HepG2 (cell line): ENCODE data around the gene CBX2. TPM values are rescaled to one million over a fixed set of nuclear protein-coding genes. Genes with fewer than 3 reads are reported as not detected.

Experiments used
- CHD4 ChIP-seq: fragments of 200-600 bp; sonication (generic); IDR thresholded peaks from 2 replicates; pipeline ENCODE4 v1.7.0; 2017; ENCODE audit warnings: mild to moderate bottlenecking, low read length, borderline replicate concordance
- KDM2A ChIP-seq: sonication (generic); formaldehyde crosslinking; IDR thresholded peaks from 2 replicates; pipeline ENCODE4 v1.4.0; 2020; ENCODE audit warnings: low read depth, missing genetic modification reagents, borderline replicate concordance
- KDM4B ChIP-seq: sonication (generic); formaldehyde crosslinking; IDR thresholded peaks from 2 replicates; pipeline ENCODE4 v1.4.0; 2020; ENCODE audit warnings: missing genetic modification reagents
- MED13 ChIP-seq: sonication (generic); formaldehyde crosslinking; IDR thresholded peaks from 2 replicates; pipeline ENCODE4 v1.5.0; 2020; ENCODE audit warnings: missing genetic modification reagents
- NFYC ChIP-seq: IDR thresholded peaks from 2 replicates; pipeline ENCODE4 v1.6.1; 2016; ENCODE audit warnings: missing genetic modification reagents, missing compliant biosample characterization
- POLR2AphosphoS5 ChIP-seq: IDR thresholded peaks from 2 replicates; pipeline ENCODE4 v1.6.1; 2012; ENCODE audit warnings: low read depth, low read length
- RXRA ChIP-seq: sonication (generic); formaldehyde crosslinking; IDR thresholded peaks from 2 replicates; pipeline ENCODE4 v1.5.1; 2020; ENCODE audit warnings: missing genetic modification reagents
- SNAPC2 ChIP-seq: sonication (generic); formaldehyde crosslinking; IDR thresholded peaks from 2 replicates; pipeline ENCODE4 v1.8.1; 2022; ENCODE audit warnings: mild to moderate bottlenecking, missing genetic modification reagents
- TERF1 ChIP-seq: sonication (generic); formaldehyde crosslinking; IDR thresholded peaks from 2 replicates; pipeline ENCODE4 v1.8.0; 2022; ENCODE audit warnings: mild to moderate bottlenecking, missing genetic modification reagents, moderate library complexity
- TFDP2 ChIP-seq: sonication (generic); formaldehyde crosslinking; IDR thresholded peaks from 2 replicates; pipeline ENCODE4 v1.4.0; 2020; ENCODE audit warnings: missing genetic modification reagents
- YY1 ChIP-seq: IDR thresholded peaks from 2 replicates; pipeline ENCODE4 v1.6.1; 2011; ENCODE audit warnings: low read length, low read depth, moderate library complexity, mild to moderate bottlenecking; ENCODE audit not compliant: insufficient read depth, insufficient replicate concordance
- ZBTB1 ChIP-seq: sonication (generic); formaldehyde crosslinking; IDR thresholded peaks from 2 replicates; pipeline ENCODE4 v1.4.0; 2020; ENCODE audit warnings: missing genetic modification reagents, borderline replicate concordance
- ZBTB10 ChIP-seq: sonication (generic); formaldehyde crosslinking; IDR thresholded peaks from 2 replicates; pipeline ENCODE4 v1.4.0; 2020; ENCODE audit warnings: missing genetic modification reagents, borderline replicate concordance
- ZFY ChIP-seq: sonication (generic); formaldehyde crosslinking; IDR thresholded peaks from 2 replicates; pipeline ENCODE4 v1.4.0; 2020; ENCODE audit warnings: missing genetic modification reagents
- ZNF30 ChIP-seq: sonication (generic); formaldehyde crosslinking; IDR thresholded peaks from 2 replicates; pipeline ENCODE4 v1.5.0; 2020; ENCODE audit warnings: mild to moderate bottlenecking, missing genetic modification reagents
- ZNF354B ChIP-seq: sonication (generic); formaldehyde crosslinking; IDR thresholded peaks from 2 replicates; pipeline ENCODE4 v1.8.0; 2022; ENCODE audit warnings: mild to moderate bottlenecking, missing genetic modification reagents
- ZNF496 ChIP-seq: sonication (generic); formaldehyde crosslinking; IDR thresholded peaks from 2 replicates; pipeline ENCODE4 v1.8.1; 2023; ENCODE audit warnings: mild to moderate bottlenecking, moderate library complexity, missing genetic modification reagents; ENCODE audit not compliant: insufficient replicate concordance
- ZNF614 ChIP-seq: IDR thresholded peaks from 2 replicates; pipeline ENCODE4 v1.6.1; 2018; ENCODE audit warnings: missing biosample characterization, missing genetic modification reagents, inconsistent platforms, borderline replicate concordance
- ZNF619 ChIP-seq: sonication (generic); formaldehyde crosslinking; IDR thresholded peaks from 2 replicates; pipeline ENCODE4 v1.4.0; 2020; ENCODE audit warnings: mild to moderate bottlenecking, missing genetic modification reagents
- ZNF672 ChIP-seq: sonication (generic); formaldehyde crosslinking; IDR thresholded peaks from 2 replicates; pipeline ENCODE4 v1.8.1; 2022; ENCODE audit warnings: missing genetic modification reagents
- ZNF761 ChIP-seq: sonication (generic); formaldehyde crosslinking; conservative IDR thresholded peaks from 2 replicates; pipeline ENCODE4 v1.4.0; 2020; ENCODE audit warnings: mild to moderate bottlenecking, missing genetic modification reagents
- ZNF879 ChIP-seq: sonication (generic); formaldehyde crosslinking; IDR thresholded peaks from 2 replicates; pipeline ENCODE4 v1.8.1; 2023; ENCODE audit warnings: missing genetic modification reagents
- ZSCAN25 ChIP-seq: sonication (generic); formaldehyde crosslinking; IDR thresholded peaks from 2 replicates; pipeline ENCODE4 v1.8.0; 2022; ENCODE audit warnings: mild to moderate bottlenecking, missing genetic modification reagents
- ZSCAN5A ChIP-seq: sonication (generic); formaldehyde crosslinking; IDR thresholded peaks from 2 replicates; pipeline ENCODE4 v1.8.0; 2022; ENCODE audit warnings: mild to moderate bottlenecking, missing genetic modification reagents, borderline replicate concordance
- polyA plus RNA-seq, 8 experiments: library from polyadenylated mRNA; depleted of rRNA in 3 of 8; stranded (reverse) in 7 of 8; unstranded in 1 of 8; fragments of >200 nt; fragmentation: Illumina TruSeq in 4 of 8; extraction: Trizol in 4 of 8; gene quantifications; 2 replicates each; pipeline versions ENCODE4 v1.2.1 to v1.2.3, GENCODE V29; 2011 to 2016; ENCODE audit warnings: low read depth in 4 of 8, missing spikeins in 1 of 8, mixed read lengths in 1 of 8; ENCODE audit not compliant: insufficient read depth in 1 of 8
- total RNA-seq, 5 experiments: library from RNA; depleted of rRNA; stranded (reverse); fragments of >200 nt; fragmentation: Illumina TruSeq; extraction: Trizol; gene quantifications; 2 replicates each; pipeline ENCODE4 v1.2.3, GENCODE V29; 2016; ENCODE audit warnings: low read depth in 1 of 5

Gene CBX2
- total and polyA plus RNA-seq, 2 of the 13 experiments (the other 11 are each of a cell fraction or from before 2014, with no cell fraction given) = 14.5 to 31.1 TPM

- no peak for TF ChIP-seq TERF1 (CRISPR knock-in tag)
- no peak for TF ChIP-seq KDM2A (CRISPR knock-in tag)
- TF ChIP-seq MED13 (CRISPR knock-in tag) = no peak
- no peak for TF ChIP-seq ZNF496 (CRISPR knock-in tag)
- TF ChIP-seq YY1 = no peak
- no peak; the same call in 1 of the 2 replicates for TF ChIP-seq ZNF761 (CRISPR knock-in tag)
- no peak for TF ChIP-seq ZNF879 (CRISPR knock-in tag)
- no peak for TF ChIP-seq ZSCAN5A
- no peak for TF ChIP-seq ZBTB1
- TF ChIP-seq RXRA (CRISPR knock-in tag) = peak; percentile 31; the same call in 1 of the 2 replicates
- TF ChIP-seq ZNF30 = no peak
- no peak for TF ChIP-seq ZNF672 (CRISPR knock-in tag)
- no peak for TF ChIP-seq SNAPC2 (CRISPR knock-in tag)
- no peak for TF ChIP-seq ZNF614 (CRISPR knock-in tag)
- TF ChIP-seq NFYC = no peak
- TF ChIP-seq TFDP2 (CRISPR knock-in tag) = no peak
- TF ChIP-seq KDM4B = no peak
- no peak for TF ChIP-seq POLR2AphosphoS5
- TF ChIP-seq ZBTB10 = no peak
- no peak for TF ChIP-seq ZFY (CRISPR knock-in tag)
- TF ChIP-seq ZSCAN25 (CRISPR knock-in tag) = no peak
- TF ChIP-seq CHD4 = no peak
- no peak for TF ChIP-seq ZNF354B (CRISPR knock-in tag)
- TF ChIP-seq ZNF619 = no peak
These were observed 11.3 kb downstream of the CBX2 start (continued) for GRCh38 chr17:79788989-79789942.
